Activated CD4-positive, CD25-positive, alpha-beta regulatory T cell treated with anti-CD3 and anti-CD28 coated beads, Interleukin-2, amount 50 U/mL, for 16 hours (primary cell): ENCODE measurements around the gene CNTF.

Experiments used
- DNase-seq: peaks from one replicate; pipeline ENCODE4 v3.0.0-alpha.2; 2020; ENCODE audit warnings: low read depth, low spot score

Gene CNTF

DNA sequence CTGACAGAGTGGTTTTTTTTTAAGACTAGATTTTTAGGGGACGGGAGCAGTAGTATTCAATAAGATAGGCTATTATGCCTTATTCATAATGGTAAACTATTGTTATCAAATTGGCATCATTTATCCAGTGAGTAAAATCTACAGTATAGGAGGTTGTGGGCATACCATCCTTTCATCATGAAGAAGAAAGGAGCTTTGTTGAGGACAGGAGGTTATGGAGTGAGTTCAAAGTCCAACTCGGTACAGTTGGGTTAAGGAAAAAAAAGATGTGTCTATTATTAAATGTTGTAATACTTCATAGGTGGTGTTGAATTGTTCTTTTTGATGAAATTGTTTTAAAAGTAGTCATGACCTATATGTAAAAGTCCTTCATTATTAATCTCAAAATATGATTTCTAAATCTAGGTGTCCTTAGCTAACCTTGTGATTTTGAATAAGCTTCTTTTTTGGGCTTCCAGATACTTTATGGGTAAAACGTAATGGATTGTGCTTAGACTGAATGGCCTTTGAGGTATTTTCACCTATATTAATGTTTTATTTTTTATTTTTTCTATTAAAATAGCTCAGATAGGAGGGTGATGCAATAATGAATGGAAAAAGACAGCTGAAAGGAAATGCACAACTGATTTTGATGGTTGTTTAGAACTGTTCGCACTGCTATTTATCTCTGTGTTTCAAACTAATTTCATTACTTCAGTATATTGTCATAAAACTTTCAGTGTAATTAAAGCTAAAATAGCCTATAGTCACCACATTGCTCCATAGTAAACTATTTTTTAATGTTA is 15.3 kb upstream of the CNTF start:
- DNase-seq: no peak

DNA sequence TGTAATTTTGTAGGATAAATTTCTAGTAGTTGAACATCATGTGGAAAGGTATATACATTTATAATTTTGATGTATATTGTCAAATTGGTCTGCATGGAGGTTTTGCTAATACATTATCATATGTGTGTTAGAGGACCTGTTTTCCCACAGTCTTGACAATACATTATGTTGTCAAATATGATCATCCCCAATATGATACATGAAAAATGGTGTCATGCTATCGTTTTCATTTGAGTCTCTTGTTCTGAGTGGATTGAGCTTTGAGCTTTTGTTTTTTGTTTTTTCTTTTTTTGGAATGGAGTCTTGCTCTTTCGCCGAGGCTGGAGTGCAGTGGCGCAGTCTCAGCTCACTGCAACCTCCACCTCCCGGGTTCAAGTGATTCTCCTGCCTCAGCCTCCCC is 14.1 kb upstream of the CNTF start:
- no peak for DNase-seq

DNA sequence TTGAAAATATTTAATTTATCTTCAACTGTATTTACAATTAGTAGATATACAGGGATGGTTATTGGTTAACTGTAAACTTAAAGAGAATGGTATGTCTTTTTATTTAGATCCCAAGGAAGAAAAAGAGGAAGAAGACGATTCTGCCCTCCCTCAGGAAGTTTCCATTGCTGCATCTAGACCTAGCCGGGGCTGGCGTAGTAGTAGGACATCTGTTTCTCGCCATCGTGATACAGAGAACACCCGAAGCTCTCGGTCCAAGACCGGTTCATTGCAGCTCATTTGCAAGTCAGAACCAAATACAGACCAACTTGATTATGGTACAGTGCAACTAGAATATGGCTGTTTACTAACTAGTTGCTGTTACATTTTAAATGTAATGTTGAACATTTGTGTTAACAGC is 12.7 kb upstream of the CNTF start:
- no peak for DNase-seq

DNA sequence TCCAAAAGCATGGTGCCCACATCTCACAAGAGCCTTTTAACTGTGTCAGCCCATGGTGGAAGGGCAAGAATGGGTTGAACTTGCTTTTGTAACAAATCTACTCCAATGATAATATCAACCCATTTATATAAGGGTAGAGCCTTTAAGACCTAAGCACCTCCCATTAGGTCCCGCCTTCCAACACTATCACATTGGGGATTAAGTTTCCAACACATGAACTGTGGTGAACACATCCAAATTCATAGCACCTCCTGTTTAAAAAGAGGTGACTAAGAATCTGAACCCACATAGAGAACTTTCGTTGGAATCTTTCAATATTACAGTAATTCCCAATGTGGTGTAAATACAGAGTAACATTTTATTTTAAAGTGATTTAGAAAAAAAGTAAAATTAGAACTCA is 9.2 kb upstream of the CNTF start:
- DNase-seq: no peak

DNA sequence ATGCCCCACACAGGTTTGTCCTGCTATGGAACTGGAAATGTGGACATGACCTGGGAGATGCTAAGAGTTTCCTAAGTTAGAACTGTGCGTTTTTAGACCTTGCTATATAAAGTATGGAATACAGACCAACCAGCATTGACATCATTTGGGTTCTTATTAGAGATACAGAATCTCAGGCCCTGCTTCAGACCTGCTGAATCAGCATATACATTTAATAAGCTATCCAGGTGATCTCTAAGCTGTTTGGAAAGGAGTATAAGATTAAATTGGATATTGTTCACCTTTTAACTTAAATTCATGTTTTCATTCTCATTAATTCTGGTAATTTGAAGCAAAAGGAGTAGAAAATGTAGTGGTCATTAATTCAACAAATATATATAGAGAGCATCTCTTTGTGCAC is 6.9 kb upstream of the CNTF start:
- DNase-seq: no peak

DNA sequence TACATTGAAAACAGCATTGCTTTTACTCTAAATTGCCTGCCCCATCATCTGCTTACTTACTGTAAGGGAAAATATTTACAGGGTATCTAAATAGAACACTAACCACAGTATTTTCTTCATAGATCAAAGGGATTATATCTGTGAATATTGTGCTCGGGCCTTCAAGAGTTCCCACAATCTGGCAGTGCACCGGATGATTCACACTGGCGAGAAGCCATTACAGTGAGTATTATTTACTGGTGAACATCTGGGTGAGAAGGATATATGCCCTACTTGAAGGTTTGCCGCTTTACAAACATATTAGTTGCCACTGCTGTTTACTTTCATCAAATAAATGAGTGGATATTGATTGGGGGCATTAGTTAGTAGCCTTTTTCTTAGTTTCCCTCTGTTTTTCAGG is 5.9 kb upstream of the CNTF start:
- DNase-seq: no peak

DNA sequence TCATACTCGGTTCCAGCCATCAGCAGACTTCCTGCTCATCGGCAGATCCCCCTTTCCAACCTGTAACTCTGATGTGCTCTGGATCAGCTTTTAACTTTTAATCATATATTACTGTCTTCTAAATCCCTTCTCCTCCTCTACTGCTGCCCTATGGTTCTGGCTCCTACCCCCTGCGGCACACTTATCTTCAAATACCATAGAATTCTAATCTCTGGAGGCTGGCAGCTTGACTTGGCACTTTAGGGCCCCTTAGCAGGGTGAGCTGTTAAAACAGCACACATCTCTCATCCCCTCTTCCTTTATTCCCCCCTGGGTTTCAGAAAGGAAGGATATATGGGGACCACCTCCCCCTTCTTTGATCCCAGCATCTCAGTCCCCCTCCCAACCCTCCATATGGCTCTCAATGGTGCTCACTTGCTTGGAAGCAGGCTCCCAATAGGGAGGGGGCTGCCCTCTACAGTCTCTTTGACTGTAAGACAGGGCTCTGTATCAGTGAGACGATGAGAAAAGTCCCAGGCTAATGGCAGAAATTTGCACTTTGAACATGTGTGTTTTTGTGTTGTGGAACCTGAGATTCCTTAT is 4.4 kb upstream of the CNTF start:
- DNase-seq: no peak

DNA sequence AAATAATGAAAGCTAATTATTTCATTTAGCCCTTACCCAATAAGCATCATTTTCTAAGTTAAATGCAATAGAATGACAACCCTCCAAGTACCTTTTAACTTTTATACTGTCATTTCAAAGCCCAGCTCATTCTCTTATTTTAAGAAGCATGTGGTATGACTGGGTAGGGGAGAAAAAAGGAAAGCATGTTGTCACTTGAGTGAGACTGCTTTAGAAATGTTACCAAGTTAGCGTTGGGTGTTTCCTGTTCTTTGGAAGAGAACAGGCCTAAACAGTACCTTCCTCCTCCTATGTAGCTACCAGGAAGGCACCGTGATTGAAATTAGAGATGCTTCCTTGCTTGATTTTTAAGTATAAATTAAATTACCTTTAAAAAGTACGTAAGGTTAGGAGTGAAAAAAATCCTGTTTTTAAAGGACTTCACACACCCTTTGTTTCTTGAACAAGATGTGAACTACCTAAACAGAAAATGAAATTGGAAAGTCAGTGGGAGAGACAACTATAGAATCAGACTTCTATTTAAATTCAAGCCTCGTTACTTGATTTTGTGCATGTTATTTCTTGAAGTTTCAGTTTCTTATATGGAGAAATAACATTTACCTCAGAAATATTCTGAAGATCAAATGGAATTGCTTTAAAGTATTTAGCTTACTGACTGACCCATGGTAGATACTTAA is 741 bp upstream of the CNTF start:
- no peak for DNase-seq

DNA sequence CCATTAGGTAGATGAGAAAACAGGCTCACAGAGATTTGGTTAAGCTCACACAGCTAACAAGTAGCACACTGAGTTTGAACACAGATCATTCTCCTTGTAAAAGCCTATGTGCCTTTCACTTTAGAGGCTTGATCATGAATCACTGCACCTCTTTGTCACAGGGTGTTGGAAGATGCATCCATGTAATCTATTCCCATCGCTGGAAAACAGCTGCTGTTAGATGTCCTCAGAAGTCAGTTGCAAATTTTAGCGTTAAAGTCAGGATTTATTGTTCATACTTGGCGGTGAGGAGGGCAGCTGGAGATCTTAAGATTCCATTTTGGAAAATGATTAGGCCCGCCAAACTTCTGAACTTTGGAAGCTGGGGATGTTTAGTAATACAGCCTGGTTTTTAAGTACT is 2.6 kb downstream of the CNTF start:
- no peak for DNase-seq

DNA sequence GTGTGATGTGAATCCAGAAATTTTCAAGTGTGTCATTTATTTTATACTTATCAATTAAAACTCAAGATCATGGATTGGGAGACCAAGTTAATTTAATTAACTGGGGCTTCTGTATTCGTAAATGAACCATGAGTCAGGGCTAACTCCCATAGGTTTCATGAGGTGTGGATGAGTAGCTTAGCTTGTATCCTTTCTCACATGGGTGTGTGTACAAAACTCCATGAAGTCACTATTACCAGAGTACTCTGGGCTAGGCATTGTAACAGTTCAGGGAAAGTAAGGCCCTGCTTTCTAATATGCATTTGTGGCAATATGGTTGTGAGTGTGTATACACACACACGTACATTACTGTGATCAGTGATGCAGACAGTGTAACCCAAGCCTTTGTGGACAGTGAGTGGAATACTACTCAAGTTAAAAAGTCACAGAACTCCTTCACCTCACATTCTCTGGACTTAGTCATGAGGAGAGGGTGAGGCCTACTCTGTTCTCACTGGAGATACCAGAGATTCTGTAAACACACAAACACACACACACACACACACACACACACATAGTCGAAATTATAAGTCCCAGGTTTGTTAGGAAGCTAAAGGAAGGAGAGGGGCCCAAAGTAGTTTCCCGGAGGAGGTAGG is 3.5 kb downstream of the CNTF start:
- no peak for DNase-seq

DNA sequence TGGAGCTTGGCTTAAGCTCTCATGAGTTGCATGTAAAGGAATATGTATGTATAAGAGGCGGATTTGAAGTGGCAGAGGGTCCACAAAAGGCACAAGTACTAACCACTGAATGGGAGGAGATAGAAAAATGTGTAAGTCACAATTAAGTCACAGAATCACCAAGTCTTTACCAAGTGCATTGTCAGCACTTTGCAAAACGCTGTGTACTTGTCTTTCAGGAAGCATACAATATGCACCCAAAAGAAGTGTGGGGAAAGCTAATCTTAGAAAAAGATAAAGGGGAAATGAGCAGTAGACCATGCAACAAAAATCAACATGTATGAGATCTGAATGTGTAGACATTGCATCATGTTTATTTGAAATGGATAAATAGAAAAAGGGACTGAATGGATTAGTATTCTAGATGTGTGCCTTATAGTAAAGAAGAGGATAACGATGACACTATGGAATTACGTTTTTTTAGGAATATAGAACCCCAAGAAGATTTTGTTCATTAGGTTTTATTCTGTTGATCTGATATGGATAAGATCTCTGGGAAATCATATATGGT is 4.5 kb downstream of the CNTF start:
- no peak for DNase-seq

DNA sequence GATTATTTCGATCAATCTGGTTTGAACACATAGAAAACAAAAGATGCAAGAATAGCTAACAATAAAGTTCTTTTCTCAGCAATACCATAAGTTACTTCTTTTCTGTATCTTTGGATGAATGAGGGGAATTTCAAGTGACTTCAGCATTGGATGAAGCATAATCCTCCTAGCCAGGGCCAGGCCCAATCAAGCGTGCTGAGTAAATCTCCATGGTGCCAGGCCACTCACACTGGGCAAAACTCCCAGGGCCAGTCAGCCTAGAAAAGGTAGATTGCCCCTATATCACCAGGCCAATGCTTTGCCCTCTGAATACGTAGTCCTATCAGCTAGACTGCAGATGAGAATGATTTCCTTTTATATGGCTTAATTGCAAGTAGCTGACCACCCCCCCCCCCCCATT is 6.0 kb downstream of the CNTF start:
- DNase-seq: no peak

DNA sequence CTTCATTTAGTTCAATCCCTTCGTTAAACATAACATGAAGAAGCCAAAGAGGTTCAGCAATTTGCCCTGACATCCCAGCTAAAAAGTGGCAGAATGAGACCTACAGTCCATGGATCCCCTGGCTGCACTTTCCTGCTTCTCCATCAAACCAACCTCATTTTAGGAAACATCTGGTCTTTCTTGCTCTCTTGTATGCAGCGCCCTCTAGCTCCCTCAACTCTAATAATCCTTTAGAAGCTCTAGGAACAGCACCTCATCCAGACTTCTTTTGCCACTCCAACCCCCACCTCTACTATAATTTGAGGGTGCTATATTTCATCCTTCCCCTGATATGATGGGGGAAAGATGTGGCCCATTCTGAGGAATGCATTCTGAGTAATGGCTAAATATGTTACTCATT is 7.4 kb downstream of the CNTF start:
- DNase-seq: no peak

DNA sequence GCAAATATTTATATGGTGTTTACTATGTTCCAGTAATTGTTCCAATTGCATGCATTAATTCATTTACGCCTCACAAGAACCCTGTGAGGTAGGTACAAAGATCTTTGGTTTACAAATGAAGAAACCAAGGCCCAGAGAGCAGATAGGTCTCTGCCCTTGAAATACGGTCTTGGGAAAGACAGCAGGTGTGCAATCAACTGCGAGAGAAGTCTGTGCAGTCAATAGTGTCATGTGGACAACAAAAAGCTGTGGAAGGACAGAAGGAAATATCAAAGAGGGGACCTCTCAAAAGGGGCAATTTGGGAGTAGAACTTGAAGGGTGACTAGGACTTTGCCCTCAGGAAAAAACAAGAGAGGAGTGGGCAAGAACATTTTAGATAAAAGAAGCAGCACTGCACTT is 8.9 kb downstream of the CNTF start:
- DNase-seq: no peak

DNA sequence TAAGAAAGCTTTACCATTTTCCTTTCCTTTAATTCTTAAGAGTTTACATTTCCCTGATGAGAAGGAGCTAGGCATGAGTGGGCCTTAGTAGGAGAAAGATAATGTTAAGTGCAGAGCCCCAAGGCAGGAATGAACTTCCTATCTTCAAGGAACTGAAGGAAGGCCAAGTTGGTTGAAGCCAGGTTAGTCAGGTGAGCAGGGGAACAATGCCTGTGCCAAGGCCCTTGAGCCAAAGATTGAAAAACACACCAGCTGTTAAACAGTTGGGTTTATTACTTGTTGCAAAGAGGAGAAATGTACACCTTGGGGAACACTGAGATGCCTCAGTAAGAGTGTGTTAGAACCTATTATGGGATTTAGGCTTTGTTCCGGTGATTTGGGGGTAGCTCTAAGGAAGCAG is 10.0 kb downstream of the CNTF start:
- no peak for DNase-seq

DNA sequence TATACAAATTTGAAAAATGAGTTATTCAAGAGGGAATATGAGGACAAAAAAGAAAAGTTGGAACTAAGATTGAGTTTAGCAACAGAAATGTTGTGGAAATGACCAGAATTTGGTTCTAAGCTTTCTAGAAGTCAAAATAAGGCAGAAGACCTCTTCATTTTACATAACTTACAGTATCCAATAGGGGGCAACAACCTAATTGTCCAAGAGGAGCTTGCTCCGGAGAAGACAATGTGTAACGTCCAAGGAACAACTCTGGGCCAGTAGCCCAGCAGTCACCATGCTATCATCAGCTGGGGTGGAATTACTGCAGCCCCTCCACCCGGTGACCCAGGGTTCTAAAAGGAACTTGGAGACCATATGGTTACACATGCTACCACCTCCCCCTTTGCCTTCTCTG is 14.1 kb downstream of the CNTF start:
- DNase-seq: no peak

DNA sequence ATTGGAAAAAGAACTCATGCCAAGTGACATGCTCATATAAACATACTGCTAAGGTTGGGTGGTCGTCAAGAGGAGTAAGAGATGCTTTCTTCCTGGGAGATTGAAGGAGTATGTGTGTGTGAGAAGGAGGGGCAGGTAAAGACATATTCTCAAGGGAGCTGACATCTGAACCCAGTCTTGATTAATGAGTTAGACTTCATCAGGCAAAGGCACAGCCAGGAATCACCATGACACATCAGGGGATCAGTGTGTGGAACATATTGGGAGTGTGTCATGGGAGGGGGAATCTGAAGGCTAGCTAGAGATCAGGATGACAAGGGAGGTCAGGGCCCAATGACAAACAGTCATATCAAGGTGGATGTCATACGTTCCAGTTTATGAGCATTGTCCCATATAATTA is 14.9 kb downstream of the CNTF start:
- no peak for DNase-seq

DNA sequence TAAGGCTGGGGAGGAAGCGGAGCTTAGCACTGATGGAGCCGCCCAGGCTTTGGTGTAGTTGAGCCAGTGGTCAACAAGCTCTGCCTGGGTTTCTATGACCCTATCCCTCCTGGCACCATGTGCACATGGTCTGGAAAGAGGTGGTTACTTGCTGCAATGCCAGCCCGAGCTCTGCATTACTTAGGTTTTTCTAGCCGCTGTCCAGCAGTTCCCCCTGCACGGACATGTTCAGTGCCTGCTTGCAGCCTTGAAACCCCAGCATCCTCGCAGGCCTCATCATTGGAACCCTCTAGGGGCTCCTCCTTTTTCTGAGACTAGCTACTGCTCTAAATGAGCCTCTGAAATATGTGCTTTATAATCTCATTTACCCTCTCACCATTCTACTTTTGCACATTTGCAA is 16.6 kb downstream of the CNTF start:
- DNase-seq: no peak

DNA sequence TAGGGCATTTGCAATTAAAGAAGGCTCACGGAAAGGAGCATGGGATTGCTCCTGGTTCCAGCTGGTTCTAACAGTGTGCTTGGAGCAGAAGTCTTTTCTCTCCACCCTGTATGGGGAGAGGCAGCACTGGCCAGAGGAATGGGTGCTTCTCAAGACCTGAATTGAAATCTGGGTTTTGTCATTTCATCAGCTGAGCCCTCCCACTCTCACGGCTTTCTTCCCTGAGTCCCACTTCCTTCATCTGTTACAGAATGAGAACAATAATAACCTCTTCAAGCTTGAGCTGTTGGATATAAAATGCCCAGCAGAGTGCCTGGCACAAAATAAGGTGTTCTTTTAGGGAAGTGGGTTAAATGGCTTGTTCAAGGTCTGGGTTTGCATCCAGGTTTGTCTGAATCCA is 17.2 kb downstream of the CNTF start:
- no peak for DNase-seq

DNA sequence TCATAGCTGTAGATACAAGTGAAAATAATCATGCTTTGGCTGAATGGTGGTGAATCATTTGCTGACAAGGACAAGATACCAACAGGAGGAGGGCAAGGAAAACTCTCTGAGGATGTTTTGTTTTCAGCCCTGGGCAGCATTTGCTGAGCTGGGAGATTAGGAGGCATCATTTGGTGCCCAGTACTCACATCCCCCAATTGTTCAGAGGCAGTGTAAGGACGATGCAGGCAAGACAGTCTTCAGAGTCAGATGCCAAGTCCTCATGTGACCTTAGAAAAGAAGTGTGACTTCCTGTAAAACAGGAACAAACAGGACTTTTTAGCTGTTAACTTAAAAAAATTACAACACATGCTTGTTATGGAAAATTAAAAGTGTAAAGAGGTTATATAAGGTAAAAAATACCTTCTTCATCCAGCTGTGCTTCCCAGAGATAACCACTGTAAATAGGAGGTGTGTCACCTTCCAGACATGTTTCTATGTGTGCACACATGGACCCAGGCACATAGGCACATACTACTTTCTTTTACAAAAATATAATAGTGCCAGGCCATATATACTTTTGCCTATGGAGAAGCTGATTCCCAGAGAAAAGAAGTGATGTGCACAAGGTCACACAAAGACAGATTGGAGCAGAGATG is 18.0 kb downstream of the CNTF start:
- no peak for DNase-seq

DNA sequence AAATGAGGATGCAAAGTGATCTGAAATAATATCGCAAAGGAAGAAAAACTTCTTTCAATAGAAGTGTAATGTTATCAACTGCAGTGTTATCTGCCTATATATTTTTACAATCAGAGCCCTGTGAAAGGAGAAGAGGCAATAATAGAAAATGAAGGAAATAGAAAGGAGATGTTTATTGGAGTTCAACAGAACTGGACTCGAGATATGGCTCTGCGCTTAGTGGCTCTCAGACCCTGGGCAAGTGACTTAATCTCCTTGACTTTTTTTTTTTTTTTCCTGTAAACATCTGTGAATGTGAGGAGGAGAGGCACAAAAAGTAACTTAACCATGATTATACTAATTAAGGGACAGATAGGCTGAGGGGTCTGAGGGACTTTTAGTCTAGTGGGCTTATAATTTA is 18.9 kb downstream of the CNTF start:
- DNase-seq: no peak
